ENCODE data around the gene RCAN2.

RCAN2 gene

DNA sequence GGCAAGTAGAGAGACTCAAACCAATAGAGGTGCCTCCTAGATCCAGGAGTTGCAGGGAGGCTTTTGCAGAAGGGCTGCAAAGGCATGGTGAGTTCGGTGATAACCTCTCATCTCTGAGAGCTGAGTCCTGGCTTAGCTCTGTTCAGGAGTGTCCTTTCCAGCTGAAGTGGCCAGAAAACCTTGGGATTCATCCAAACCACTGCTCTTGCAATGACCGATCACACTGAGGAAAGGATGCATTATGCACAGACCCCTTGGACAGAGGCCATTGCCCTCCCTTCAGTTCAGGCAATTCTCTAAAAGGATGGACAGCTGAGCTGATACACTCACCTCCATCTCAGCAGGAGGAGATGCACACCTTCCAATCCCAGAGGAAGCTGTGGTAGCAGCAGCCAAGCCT lies 161.7 kb downstream of the RCAN2 start:
- no peak for DNase-seq

- no peak for DNase-seq
These were observed 163.5 kb downstream of the RCAN2 start for GRCh38 chr6:46327779-46328178.

- DNase-seq: no peak
These were observed 165.4 kb downstream of the RCAN2 start for GRCh38 chr6:46325561-46326530.

DNA sequence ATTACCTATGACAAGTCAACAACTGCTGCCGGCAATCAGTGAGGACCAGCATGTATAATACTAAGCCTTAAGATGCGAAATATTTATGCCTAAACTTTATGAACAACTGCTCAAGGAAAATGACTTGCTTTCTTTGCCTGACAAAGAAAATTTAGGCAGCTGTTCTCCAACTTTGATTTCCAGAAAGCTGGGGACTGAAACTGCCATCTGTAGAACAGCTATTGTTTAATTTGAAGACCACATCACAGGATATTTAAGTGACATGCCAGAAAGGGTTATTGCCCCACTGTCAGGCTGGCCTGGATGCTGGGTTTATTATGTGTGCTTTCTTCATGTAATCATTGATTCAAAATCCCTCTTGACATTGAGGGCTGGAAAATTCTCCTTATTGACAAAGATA lies 166.5 kb downstream of the RCAN2 start:
- no peak for DNase-seq

GRCh38 chr6:46323966-46324622 lies 167.2 kb downstream of the RCAN2 start:
- DNase-seq: no peak

GRCh38 chr6:46323312-46323965 lies 167.8 kb downstream of the RCAN2 start:
- no peak for DNase-seq

GRCh38 chr6:46320505-46320904 lies 170.7 kb downstream of the RCAN2 start:
- DNase-seq: no peak

GRCh38 chr6:46315589-46315988 lies 175.7 kb downstream of the RCAN2 start:
- no peak for DNase-seq

DNA sequence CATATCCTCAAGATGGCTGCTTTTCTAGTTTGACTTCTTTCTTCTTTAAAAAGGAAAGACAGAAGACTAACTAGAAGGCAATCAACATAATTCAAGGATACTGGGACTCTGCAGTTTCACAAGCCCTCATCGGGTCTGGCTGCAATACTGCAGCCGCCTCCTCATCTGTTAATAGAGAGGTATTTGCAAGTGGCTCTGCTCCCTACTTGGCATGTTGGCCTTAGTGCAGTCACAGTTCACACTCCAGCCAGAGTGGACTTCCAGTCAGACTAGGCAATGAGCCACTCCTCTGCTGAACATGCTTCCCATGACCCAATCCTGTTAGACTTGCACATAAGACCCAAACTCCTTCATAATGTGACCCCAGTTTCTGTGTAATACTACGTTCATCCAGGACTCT lies 178.6 kb downstream of the RCAN2 start:
- no peak for DNase-seq

GRCh38 chr6:46310196-46310595 lies 181.1 kb downstream of the RCAN2 start:
- DNase-seq: no peak

DNA sequence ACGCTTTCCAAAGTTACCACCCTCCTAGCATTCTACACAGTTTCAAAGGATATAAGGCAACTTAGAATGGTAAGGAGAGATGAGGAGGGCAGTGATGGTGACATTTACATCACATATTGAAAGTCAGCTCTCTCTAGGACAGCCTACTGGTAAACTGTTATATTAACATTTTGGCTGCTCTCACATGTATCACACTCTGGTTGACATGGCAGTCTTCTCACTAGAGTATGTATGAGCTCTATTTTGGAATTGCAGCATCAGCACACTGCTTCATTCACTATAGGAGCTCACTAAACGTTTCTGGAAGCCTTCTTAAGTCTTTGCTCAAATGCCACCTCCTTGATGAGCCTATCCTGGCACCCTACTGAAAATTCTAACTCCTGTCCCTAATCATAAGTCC lies 184.8 kb downstream of the RCAN2 start:
- no peak for DNase-seq

DNA sequence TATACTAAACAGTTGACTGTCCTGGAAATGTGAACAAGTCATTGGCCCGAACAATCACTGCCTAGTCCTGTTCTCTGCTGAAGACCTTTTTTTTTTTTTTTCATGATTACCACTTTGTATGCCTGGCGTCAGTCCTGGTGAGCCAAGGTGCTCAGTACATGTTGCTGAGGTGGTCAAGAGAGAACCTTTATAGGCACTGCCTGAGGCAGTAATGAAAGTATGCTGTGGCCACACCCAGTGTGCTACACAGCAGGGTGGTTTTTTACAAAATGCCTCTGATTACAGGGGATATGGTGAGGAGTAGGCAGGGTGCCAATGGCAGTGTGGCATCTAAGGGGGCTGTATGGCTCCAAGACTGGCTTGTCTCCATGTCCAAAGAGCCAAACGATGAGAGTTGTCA lies 185.4 kb downstream of the RCAN2 start:
- DNase-seq: no peak

GRCh38 chr6:46305236-46305635 lies 186.0 kb downstream of the RCAN2 start:
- no peak for DNase-seq

- no peak for DNase-seq
These were observed 188.4 kb downstream of the RCAN2 start for GRCh38 chr6:46302816-46303215.

- DNase-seq: no peak
These were observed 189.1 kb downstream of the RCAN2 start for GRCh38 chr6:46302176-46302575.

- no peak for DNase-seq
These were observed 192.0 kb downstream of the RCAN2 start for GRCh38 chr6:46299253-46299652.

- no peak for DNase-seq
These were observed 194.7 kb downstream of the RCAN2 start for GRCh38 chr6:46296586-46296985.

- DNase-seq: no peak
These were observed 197.5 kb downstream of the RCAN2 start for GRCh38 chr6:46293641-46294316.

DNA sequence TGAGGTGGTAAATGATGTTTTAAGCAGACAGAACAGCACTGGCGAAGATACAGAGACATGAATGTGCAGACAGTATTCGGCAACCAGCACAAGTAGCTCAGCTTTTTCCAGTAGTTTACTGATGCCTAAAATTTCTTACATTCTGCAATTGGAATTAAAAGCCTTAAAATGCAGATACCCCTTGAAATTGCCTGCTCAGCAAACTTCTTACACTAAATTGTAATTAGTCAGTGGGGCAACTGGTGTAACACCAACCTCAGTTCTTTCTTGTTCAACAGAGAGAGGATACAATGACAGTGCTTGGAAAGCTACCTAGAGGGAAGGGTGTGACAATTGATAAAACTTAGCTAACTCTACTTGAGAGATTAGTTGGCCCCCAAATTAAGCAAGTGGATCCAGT lies 199.4 kb downstream of the RCAN2 start:
- no peak for DNase-seq

DNA sequence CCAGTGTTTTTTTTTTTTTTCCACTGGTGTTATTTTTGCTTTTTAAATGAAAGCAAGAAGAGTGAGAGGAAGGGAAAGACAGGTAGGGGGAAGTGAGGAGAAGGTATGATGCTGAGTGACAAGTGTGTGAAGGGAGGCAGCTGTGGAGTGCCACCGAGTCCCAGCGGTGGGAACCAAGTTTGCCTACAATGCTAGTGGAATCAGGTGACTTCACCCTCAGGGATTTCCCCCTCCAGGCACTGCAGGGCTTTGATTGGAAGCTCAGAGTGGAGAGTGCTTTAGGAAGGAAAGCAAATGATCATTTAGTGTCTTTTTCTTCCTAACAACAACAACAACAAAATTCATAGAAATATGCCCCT lies 200.0 kb downstream of the RCAN2 start:
- no peak for DNase-seq

GRCh38 chr6:46290421-46291274 lies 200.6 kb downstream of the RCAN2 start:
- no peak for DNase-seq

DNA sequence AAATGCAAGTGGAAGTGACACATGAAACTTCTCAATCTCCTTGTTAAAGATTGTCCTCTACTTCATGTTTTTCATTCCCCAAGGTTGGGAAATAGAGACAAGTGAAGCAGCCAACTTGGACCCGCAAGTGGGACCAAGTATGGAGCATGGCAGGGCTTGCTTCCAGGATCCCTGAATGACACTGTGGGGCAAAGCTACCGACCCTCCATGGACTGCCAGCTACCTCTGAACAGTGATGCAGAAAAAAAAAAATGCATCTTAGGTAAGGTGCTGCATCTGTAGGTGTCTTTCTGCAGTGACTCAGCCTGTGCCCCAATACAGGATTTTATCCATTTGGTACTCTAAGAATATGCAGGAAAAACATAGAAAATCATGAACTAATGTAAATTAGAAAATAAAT lies 201.4 kb downstream of the RCAN2 start:
- DNase-seq: no peak
